Measurements from ENCODE around the gene ARMC8. TPM values are rescaled to one million over a fixed set of nuclear protein-coding genes. Genes with fewer than 3 reads are reported as not detected.
"Not testable (repeated sequence)": the region's sequence is repeated elsewhere in the genome, so short reads cannot be mapped to it uniquely, and the experiment has no call there.

Gene ARMC8
- total RNA-seq, result 54.5 and 59.6 TPM in 2 replicates

DNA sequence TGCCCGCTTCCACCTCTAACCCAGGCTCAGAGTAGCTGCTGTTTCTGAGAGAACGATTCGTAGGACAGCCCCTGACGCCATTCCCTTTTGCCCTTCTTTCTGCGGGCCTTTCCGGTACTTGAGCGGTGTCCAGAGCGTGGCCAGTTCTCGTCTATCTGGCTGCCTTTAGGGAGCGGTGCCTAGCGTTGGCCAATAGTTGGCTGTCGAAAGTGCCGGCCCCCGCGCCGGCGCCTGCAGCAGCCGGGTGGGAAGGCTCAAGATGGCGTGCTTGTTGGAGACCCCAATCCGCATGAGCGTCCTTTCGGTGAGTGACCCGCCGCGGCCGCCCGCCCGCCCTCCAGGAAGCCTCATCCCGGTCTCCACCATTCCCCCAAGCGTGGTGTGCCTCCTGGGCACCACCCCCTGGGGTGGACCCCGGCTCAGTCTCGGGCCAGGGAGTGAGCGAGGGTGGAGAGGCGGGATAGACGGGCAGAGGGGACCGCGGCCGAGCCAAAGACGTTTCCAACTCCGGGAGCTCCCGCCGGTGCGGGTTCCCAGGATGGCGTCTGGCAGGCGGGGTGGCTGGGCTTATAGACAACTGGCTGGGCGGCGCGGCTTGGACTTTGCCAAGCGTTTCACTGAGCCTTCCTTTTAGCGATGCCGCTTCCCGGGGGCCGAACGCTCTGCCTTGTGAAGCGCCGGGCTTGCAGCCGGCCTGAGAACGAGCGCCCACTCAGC lies at the start of gene ARMC8:
TSS of gene ARMC8 (plus strand) at position 6 of the 717 bp plus-strand sequence. CDS start at position 260, 254 bp downstream.
- peak; percentile 65 for DNase-seq

DNA sequence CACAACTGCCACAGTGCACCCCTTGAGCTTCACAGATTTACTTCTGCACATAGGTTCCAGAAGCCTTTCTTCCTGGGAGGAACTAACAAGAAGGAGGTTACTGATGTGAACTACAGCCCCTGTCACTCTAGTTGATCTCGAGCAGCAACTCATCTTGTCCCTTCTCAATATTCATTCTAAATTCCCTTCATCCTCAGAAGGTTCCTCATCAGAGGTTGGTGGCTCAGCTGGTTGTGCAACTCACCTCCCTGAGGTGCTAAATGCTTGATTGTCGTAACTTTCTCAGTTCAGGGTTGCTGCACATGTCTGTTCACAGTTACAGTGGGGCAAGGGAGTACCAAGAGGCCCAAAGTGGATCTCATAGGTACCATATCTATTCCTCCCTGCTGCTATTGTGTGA lies 49.2 kb upstream of the ARMC8 start:
- no peak for DNase-seq

GRCh38 chr3:138139691-138140090 lies 47.4 kb upstream of the ARMC8 start:
- DNase-seq, result no peak

DNA sequence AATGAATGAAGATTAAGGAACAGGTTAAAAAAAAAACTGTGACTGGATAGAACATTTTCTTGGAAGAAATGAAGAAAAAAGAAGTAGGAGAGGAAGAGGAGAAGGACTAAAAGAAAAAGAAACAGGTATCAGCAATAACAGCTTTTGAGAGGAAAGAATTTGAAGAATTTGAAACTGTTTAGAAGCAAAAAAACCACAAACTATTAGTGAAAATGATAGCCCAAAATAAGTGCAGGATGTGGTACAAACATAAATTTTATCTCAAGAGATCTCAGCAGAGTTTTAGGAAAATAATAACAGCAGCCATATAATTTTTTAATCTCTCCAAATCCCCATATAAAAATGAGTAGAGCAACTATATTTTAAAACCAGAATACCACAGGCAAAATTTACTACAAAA lies 46.2 kb upstream of the ARMC8 start:
- DNase-seq, result no peak

GRCh38 chr3:138142181-138142580 lies 44.9 kb upstream of the ARMC8 start:
- DNase-seq, result not testable (repeated sequence)

DNA sequence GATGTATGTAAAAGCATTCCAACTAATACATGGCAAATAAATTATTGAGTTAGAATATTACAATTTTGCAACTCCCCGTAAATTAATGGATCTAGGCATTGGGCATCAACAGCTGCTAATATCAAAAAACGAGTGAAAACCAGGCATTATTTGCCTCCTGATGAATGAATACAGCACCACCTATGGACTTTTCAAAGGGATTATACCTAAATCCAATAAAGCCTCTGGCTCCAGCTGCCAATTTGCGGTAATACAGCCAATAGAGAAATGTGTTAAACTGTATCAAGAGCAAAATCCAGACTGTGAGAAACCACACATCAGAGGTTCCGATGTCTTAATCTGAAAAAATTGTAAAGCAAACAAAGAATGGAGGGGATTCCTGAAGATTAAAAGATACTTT lies 38.6 kb upstream of the ARMC8 start:
- DNase-seq, result no peak

DNA sequence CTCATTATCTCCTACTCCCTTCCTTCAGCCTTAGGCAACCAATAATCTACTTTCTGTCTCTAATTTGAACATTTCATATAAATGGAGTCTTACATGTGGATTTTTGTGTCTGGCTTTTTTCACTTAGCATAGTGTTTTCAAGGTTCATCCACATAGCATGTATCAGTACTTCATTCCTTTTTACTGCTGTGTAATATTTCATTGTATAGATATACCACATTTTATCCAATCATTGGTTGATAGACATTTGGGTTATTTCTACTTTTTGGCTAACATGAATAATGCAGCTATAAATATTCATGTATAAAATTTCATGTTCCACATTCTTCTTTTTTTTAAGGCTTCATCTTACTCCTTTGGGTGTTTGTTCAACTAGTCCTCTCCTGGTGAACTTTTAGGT lies 32.6 kb upstream of the ARMC8 start:
- DNase-seq, result no peak

GRCh38 chr3:138157743-138158142 lies 29.4 kb upstream of the ARMC8 start:
- no peak for DNase-seq

- no peak for DNase-seq
Observed at GRCh38 chr3:138165061-138165460, 22.0 kb upstream of the ARMC8 start.

DNA sequence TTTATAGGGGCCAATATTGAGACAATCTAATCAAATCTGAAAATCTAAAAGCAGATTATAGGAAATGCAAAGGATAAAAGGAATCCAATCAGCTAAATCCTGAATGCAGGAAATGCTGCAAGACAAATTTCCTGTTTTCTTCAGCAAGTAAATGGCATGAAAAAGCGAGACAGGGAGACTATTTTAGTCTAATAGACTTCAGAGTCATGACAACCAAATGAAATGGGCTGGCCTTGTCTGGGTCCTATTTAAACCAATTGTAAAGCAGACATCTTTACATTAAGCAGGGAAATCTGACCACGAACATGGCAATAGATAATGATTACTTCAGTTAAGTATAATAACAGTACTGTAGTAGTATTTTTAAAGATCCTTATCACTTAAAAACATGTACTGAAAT lies 14.5 kb upstream of the ARMC8 start:
- peak; percentile 10 for DNase-seq

- DNase-seq, result no peak
Observed at GRCh38 chr3:138173769-138174420, 13.2 kb upstream of the ARMC8 start.

DNA sequence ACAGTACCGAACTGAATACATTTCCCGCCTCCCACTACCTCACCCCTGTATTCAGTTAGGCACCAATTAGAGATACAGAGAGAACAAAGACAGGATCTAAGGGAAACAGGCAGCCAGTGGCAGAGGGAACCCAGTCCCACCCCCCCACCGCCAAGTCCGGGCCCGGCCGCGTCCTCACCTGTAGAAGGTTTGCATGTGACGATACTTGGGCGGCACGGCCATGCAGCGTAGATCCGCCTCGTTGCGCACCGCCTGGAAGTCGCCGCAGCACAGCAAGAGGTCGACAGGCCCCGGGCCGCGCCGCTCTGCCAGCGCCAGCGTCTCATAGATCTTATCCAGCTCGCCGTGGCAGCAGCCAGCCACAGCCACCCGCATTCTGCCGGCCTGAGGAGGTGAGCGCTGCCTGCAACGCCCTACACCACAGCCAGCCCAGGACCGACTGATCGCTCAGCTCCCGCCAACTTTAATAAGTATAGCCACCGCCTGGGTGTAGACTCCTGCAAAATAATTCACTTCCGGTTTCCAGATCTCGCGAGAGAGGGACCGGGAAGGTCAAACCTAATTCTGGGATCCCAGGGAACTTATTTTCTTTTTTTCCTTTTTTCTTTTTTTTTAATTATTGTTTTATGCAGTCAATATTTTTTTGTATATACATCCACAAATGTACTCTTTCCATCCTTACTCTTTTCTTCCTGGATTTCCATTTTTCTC lies 12.5 kb upstream of the ARMC8 start, which contains the start of gene DBR1:
TSS of gene DBR1 (minus strand) at position 501 of the 711 bp plus-strand sequence. CDS start at position 375, 126 bp downstream.
- peak; percentile 83 for DNase-seq

- peak; percentile 69 for DNase-seq
Observed at GRCh38 chr3:138180375-138181029, 6.6 kb upstream of the ARMC8 start.

DNA sequence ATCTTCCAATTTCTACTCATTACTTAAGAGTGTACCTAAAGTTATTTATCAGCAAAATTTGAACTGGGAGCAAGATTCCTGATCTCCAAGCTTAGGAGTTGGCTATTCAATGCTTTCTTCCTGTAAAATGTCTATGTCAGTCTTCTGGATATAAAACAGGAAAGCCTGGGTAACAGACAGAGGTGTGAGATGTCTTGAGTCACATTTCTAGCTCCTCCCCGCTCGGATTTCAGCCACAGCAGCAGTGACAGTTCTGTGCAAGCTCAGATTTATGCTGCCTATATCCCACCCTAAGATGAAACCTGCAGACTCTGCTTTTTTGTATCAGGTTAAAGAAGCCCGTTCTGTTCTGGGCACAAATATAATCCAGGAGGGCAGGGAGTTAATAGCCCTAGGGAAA lies 2.1 kb upstream of the ARMC8 start:
- peak; percentile 6 for DNase-seq

DNA sequence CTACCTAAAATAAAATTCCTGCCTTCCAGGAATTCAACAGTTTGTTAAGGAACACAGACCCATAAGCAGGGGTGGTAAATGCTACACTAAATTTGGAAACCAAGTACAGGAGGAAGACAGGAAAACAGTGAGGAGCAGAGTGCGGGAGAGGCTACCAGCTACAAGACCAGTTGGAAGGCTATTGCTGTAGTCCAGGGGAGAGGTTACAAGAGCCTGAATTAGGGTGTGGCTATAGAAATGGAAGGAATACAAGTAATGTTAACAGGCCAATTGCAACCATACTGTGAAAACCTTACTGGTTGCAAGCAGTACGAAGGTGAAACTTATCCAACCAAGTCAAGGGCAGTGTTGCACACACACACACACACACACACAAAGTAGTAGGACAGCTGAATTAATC lies 880 bp upstream of the ARMC8 start:
- peak; percentile 12 for DNase-seq

- DNase-seq, result peak; percentile 94
Observed at GRCh38 chr3:138186803-138187295, 252 bp upstream of the ARMC8 start.

- peak; percentile 14 for DNase-seq
Observed at GRCh38 chr3:138188013-138188730, 1.1 kb downstream of the ARMC8 start.

GRCh38 chr3:138195481-138195880 lies 8.4 kb downstream of the ARMC8 start:
- DNase-seq, result no peak

GRCh38 chr3:138196023-138196422 lies 8.9 kb downstream of the ARMC8 start:
- DNase-seq, result no peak

- DNase-seq, result peak; percentile 56
Observed at GRCh38 chr3:138197058-138197457, 10.0 kb downstream of the ARMC8 start.

DNA sequence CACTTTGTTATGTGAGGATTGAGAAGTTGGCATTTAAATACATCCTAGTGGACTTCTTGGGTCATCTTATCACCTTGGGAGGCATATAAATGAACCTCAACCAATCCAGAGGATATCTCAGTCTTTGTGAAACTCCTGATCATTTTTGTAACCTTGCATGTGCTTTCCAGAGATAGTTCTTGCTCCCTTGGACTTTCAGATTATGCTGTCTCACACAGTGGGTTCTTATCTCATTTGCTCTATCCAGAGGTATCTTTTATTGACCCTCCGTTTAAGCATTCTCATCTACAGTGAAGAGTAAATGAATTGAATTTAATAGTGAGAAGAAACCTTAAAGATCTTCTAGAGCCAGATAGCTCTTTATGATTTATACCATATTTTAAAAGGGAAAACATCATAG lies 10.4 kb downstream of the ARMC8 start:
- DNase-seq, result no peak

DNA sequence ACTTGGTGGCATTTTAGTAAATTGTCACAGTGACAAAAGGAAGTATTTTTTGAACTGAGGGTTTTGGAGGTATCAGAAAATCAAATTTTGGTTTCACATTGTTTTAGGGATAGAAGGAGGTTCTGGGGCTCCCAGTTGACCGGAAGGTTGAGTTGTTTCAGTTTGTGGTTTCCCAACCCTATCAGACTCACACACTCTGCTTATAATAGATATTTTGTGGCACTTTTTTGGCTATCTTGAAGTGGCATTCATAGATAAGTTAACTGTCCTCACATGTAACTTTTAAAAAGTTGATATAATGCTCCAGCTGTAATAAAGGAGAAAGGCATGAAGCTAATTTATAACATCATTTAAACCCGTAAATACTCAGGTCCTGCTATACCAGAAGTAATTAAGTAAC lies 12.8 kb downstream of the ARMC8 start:
- DNase-seq, result no peak

All from dermis blood vessel endothelial cell (primary cell).